GM10266 (cell line): ENCODE measurements around the gene PPOX.

Experiments
- DNase-seq: peaks from one replicate; pipeline ENCODE4 v3.0.0; 2012; ENCODE audit errors: extremely low spot score
- CTCF ChIP-seq: IDR thresholded peaks from 2 replicates; pipeline ENCODE4 v1.5.1; 2012; ENCODE audit warnings: mild to moderate bottlenecking, low read depth; ENCODE audit not compliant: control insufficient read depth, insufficient read depth; ENCODE audit errors: missing control alignments

Gene PPOX

GRCh38 chr1:161137881-161138280 is 28.3 kb upstream of the PPOX start:
- no peak for DNase-seq
- TF ChIP-seq CTCF, result no peak

GRCh38 chr1:161138431-161138830 is 27.8 kb upstream of the PPOX start:
- DNase-seq, result no peak
- TF ChIP-seq CTCF, result no peak

- peak; percentile 25 for TF ChIP-seq CTCF
- DNase-seq, result peak; percentile 68
Measured at GRCh38 chr1:161139766-161140165, 26.5 kb upstream of the PPOX start.

- no peak for DNase-seq
- TF ChIP-seq CTCF, result no peak
Measured at GRCh38 chr1:161140755-161141400, 25.3 kb upstream of the PPOX start.

GRCh38 chr1:161145832-161146231 is 20.4 kb upstream of the PPOX start:
- DNase-seq, result no peak
- TF ChIP-seq CTCF, result no peak

GRCh38 chr1:161153176-161153575 is 13.1 kb upstream of the PPOX start:
- DNase-seq, result no peak
- TF ChIP-seq CTCF, result no peak

GRCh38 chr1:161153682-161154337 is 12.4 kb upstream of the PPOX start, which contains the start of gene UFC1:
Gene UFC1 (plus strand): TSS chr1:161153978. CDS start chr1:161153998, 20 bp downstream.
- peak; percentile 89 for DNase-seq
- TF ChIP-seq CTCF, result no peak
